Daoy (cell line): ENCODE measurements around the gene IGF2BP3. TPM values are rescaled to one million over a fixed set of nuclear protein-coding genes. Genes with fewer than 3 reads are reported as not detected.
A peak's percentile ranks its signal among the peaks of the same experiment; 100 is the strongest.

Experiments
- DNase-seq: peaks from one replicate; pipeline ENCODE4 v3.0.0-alpha.2; 2015; ENCODE audit warnings: low read depth
- total RNA-seq: library from RNA; depleted of rRNA; stranded (reverse); fragments of >200 nt; shearing (Covaris generic); gene quantifications from 2 replicates; pipeline ENCODE4 v1.2.3, GENCODE V29; 2014

Gene IGF2BP3
- total RNA-seq, 1 experiment from 2014 or later: 277 TPM

DNA sequence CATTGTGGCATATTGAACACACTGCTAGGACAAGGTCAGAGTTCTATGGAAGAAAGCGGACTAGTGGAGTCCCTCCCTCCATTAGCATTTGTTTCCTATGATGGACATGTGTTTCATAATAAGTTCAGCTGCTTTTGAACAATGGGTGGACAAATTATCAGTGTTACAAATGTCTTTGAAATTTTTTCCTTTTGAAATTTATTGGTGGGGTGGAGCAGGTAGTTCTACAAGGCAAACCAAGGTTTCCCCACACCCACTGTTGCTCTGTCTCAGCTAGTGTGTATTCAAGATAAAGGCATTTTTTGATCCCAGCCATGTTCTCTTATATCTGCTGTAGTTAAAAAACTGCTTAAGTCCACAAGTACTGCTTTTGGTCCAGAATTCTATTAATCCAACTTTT is 91.3 kb downstream of the IGF2BP3 start:
- no peak for DNase-seq

DNA sequence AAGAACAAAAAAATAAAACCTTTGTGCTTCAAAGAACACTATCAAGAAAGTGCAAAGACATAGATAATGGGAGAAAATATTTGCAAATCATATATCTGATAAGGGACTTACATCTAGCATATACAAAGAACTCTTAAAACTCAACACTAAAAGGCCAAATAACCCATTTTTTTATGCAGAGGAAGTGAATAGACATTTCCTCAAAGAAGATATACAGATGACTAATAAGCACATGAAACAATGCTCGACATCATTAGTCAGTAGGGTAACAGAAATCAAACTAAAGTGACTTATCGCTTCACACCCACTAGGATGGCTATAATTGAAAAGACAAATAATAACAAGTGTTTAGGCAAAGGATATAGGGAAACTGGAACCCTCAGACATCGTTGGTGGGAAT is 93.2 kb downstream of the IGF2BP3 start:
- DNase-seq: no peak

DNA sequence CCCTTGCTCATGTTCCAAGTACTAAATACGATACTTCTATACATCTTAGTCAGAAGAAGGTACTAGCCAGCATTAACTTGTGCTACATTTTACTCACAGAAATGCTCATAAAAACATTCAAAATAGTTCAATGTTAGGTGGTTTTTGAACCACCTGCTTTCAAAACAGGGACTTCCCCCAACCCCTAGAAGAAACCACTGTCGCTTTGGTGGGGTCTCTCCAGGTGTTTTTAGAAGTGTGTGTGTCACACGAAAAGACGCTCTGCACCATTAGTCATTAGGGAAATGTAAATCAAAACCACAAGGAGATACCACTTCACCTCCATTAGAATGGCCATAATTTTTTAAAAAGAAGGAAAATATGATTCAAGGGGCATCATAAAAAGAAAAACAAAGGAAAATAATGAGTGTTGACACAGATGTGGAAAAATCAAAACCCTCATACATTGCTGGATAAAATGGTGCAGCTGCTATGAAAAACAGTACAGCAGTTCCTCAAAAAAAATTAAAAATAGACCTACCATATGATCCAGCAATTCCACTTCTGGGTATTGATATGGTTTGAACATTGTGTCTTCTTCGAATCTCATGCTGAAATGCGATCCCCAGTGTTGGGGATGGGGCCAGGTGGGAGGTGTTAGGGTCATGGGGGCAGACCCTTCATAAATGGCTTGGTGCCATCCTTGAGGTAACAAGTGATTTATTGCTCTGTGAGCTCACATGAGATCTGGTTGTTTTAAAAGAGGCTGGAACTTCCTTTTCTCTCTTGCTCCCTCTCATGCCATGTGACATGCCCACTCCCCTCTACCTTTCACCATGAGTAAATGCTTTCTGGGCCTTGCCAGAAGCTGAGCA is 96.9 kb downstream of the IGF2BP3 start:
- DNase-seq: peak; percentile 79

DNA sequence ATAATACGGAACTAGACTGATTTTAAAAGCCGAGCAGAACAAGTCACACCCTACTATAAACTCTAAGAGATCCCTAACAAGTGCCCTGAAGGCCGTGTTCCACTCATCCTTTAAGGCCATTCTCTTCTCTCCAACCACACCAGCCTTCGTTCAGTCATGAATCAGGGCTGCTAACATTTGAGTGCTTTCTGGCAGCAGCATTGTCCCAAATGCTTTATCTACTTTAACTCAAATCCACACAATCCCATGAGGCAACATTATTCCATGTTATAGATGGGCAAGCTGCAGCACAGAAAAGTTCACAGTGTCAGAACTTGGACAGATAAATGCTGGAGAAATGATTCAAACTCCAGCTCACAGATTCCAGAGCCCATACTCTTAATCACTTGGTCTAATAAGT is 97.7 kb downstream of the IGF2BP3 start:
- no peak for DNase-seq

DNA sequence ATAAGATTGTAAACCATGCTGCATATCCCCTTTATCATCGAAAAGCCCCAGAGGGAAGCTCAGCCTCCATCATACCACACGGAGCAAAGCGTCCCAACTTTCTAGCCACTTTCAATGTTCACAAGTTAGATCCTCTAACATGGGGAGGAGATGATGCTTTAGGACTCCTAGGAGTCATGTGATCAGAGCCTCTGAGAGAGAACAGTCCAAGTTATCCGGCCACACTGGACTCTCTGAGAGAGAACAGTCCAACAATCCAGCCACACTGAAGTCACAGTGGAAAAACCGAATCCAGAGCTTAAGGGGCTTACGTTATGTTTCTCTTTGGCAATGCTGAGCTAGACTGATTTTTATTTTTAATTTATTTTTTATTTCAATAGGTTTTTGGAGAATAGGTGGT is 98.6 kb downstream of the IGF2BP3 start:
- no peak for DNase-seq

DNA sequence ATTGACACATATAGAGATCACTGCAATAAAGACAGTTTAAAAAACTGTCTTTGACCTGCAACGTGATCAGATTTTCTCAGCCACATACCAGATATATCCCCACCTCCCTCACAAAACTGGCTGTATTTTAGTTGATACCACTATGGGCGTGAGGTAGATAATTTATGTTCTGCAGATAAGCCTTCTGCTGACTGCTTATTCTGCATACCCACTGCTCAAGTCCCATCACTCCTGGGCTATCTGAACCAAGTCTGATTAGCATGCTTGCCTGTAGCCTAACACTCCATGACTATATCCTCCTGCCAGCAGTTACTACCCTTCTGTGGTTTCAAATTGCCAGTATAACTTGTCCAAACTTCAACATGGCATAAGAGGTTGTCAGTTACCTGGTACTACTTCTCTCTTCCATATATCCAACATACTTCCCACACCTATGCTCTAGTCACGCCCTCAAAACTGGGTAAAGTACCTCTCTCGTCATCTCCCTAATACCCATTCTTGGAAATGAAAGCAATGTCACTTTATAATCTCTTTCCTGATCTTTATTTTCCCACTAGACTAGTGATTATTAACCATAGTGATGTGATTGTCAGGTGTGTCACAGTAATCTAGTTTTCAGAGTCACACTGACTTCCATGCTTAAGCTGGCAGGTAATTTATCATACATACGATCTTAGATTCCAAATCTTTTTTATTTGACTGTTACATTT is 100.4 kb downstream of the IGF2BP3 start:
- no peak for DNase-seq

DNA sequence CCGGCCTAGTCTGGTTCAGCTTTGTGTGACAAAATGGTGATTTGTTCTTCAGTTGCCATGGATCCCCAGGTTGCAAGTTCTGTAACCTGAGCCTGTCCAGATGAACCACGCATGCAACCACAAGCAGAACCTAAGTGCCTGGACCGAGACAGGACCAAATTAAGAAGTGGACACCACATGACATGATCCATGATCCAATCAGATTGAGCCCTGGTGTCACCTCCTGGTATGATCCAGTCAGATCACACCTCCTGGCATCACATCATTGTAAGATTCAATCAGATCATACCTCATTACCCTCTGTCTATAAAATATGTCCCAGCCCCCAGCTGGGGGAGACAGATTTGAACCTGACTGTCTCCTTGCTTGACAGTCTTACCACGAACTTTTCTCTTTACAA is 101.2 kb downstream of the IGF2BP3 start:
- DNase-seq: no peak

DNA sequence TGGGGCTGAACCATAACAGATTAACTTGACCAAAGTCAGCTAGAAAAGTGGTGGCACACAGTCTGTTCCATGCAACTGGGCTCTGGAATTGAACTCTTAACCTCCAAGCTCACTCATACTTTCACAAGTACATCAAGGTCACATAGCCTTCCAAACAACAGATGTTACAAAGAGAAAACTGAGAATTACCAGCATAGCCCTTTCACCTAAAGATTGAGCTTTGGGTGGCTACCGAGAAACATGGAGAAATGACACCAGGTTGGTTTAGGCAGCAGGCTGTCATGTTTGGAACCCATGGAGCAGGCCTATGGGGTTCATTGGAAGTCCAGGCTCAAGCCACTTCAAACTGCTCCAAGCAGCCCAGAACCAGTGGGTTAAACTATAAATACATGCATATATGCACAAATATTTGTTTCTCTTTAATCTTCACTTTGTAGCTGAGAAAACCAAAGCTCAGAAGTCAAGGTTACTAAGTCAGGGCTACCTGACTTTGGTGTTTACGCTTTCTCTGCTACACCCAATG is 112.1 kb downstream of the IGF2BP3 start:
- DNase-seq: no peak

DNA sequence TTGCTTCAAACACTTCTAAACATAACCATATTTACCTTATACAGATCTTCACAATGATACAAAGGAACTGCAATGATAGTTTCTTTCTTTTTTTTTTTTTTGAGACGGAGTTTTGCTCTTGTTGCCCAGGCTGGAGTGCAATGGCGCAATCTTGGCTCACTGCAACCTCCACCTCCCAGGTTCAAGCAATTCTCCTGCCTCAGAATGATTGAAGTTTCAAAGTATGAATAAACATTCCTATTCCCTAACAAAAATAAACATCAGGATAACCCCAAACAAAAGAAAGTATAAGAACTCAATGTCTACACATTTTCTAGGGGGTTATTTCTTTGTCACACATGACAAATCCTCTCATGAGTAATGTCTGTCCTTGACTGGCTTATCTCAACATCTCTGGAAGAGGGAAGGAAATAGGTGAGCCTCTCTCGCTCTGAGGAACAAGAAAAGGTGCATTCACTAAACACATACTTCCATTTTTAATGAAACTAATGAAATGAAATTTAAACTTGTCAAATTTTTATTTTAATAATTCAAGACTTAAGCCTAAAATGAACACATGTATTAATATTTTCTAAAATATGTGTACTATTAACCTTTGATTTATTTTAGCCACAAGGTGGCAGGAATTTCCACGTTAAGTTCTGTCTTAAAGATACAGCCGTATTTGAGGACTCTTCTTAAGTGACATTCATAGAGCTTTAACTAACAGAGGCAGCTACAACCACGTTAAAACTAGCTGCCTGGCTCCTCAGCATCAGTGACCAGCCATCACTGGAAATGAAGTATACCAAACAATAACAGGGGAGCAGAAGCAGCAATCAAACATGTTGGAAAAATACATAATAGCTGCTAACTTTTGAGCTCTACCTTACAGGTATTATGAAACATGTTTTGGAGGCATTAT is 112.8 kb downstream of the IGF2BP3 start:
- peak; percentile 85 for DNase-seq

DNA sequence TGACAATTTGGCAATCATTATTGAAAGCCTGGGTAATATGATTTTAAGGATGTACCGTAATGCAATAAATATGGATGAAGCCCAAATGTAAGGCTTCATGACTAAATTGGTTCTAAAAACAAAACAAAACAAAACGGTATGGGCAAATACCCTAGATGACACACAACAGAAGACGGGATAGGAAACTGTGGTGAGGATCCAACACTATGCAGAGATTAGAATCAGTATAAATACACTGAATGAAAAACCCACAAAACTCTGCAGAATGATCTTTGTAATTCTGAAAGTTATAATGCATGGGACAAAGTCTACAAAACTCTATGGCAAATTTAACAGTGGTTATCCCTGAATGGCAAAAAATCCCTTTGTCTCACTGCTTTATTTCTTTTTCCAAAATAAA is 113.6 kb downstream of the IGF2BP3 start:
- peak; percentile 56 for DNase-seq

DNA sequence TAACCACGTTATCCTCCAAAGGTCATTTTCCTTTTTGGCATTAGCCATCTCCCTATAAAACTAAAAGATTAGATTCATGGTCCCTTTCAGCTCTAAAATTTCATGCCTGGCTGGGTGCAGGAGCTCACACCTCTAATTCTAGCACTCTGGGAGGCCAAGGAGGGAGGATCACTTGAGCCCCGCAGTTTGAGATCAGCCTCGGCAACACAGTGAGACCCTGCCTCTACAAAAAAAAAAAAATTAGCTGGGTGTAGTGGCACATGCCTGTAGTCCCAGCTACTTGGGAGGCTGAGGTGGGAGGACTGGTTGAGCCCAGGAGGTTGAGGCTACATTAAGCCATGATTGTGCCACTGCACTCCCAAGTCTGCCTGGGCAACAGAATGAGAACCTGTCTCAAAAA is 114.1 kb downstream of the IGF2BP3 start:
- DNase-seq: no peak

DNA sequence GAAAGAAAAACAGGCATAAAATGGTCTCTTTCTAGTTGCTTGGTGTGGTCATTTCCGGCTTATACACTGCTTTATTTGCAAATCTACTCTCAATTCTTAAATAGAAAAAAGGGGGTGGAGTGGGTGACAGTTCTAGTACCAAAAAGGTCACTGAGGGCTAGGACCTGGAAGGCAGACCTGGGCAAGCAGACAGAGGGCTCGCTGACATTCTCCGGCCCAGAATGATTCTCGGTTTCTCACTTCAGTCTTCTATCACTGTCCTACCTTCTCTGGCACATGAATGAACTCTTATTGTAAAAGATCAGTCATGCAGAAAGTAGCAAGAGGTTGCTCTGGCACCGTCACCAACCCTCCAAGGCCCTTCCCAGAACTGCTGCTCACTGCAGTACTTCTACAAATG is 117.1 kb downstream of the IGF2BP3 start:
- DNase-seq: peak; percentile 71

DNA sequence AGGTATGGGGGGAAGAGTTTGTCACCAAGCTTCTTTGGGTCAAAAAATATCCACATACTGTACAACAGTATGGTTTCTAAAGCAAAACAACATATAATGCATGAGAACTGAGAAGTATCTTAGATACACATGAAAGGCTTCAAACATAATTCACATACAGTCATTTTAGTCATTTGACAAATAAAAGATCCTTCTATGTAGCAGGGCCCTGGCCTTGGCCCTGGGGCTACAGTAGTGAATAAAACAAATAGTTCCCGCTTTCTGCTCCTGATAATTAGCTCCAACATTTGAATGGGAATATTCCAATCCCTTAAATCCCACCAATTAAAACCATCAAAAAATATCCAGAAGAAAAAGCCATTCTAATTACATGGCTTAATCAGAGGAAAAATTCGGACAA is 119.8 kb downstream of the IGF2BP3 start:
- DNase-seq: no peak

DNA sequence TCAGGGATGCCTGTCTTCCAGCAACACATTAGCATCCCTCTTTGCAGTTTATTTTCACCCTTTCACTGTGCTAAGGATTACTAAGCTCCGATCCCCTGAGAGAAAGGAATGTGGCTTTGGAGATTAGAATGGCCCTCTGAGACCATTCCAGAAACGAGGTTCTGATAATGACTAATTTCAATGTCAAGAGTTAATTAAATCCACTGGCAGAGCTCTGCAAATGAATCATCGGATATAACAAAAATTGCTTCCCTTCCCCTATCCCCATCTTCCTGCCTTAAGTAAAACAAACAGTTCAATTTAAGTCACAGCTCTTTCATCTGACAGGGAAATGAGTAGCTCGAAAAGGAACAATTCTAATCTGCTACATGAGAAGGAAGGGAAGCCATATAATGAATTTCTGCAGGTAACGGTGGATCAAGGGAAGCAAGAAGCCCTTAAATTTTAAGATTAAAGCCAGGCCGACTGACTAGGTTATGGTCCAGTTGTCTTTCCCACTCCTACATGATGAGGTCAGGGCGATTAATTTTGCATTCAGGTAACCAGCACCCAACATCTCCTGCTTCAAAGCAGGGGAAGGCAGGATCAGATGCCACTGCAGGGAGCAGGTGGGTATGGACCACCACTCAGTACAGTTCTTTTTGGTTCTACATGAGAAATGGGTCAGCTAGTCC is 120.7 kb downstream of the IGF2BP3 start:
- DNase-seq: peak; percentile 91

DNA sequence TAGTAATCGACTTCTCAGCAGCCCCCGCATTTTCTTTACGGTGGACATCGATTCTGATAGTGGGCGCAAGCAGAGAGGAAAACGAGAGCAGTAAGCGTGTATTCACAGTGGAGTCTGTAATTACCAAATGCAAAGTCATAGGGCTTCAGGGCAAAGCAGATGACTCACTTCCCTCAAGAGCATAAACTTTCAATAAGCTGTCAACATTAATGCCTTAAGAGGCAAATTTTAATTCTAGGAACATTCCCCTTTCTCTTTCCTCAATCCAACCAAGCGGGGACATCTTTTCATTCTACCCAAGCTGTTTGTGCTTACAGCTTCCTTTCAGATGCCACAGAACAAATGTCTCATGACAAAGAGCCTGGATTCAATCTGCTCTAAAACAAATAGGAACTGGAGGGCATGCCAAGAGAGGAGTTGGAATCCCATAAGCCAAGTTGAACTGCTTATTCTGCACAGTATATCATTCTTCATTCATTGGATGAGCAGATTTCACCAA is 122.6 kb downstream of the IGF2BP3 start:
- peak; percentile 93 for DNase-seq

DNA sequence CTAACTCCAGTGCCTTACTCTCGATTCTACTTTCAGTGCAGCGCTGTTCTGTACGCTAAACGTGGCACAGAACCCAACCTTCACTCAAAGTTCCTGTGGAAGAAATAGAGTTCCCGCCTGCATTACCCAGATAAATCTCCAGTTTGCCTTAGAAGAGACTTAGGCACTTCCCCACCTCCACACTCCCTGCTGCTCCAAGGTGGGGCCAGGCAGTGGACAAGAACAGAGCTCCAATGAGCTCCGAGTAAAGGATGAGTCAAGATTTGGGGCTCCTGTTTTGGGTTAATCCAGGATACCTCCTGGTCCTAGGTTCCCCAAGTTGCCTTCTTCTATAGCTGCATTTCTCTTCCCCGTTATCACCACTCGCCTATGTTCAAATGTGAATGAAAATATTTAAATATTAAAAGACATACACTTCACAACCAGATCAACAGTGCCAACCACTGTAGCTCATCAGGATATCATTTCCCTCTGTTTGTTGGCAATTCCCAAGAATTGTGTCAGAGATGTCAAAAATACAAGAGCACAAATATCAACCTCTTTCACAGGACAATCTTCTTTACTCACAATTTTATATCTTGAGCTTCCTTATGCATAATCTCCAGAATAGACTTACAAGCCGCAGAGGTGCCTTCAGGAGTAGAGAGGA is 123.1 kb downstream of the IGF2BP3 start:
- peak; percentile 84 for DNase-seq

DNA sequence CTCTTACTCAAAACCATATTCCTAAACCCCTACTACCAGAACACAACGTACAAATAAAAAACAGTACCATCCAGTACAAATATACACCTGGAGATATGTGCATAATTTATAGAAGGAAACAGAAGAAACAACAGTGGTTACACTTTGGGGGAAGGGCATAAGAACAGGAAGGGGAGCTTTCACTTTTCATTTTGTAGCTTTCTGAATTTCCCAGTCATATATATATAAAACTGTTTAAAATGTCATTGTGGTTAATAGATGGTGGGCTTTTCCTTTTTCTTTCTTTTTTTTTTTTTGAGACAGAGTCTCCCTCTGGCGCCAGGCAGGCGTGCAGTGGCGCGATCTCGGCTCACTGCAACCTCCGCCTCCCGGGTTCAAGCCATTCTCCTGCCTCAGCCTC is 124.0 kb downstream of the IGF2BP3 start:
- DNase-seq: no peak

DNA sequence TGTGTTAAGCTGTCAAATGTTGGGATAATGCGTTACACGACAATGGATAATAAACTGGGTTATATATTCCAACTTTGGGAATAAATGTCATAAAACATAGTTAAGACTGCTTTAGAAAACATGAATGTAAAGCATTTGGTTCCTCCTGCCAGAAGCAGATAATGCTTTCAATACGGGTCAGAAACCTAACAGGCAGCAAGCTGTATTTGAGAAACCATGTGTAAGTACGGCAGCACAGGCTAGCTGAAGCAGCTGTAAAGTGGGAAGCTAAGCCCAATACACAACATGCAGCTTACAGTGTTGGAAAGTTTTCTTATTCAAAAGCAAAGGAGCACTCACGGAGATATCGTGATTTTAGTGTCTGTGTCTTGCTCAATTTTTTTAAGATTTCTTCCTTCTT is 124.7 kb downstream of the IGF2BP3 start:
- DNase-seq: no peak

DNA sequence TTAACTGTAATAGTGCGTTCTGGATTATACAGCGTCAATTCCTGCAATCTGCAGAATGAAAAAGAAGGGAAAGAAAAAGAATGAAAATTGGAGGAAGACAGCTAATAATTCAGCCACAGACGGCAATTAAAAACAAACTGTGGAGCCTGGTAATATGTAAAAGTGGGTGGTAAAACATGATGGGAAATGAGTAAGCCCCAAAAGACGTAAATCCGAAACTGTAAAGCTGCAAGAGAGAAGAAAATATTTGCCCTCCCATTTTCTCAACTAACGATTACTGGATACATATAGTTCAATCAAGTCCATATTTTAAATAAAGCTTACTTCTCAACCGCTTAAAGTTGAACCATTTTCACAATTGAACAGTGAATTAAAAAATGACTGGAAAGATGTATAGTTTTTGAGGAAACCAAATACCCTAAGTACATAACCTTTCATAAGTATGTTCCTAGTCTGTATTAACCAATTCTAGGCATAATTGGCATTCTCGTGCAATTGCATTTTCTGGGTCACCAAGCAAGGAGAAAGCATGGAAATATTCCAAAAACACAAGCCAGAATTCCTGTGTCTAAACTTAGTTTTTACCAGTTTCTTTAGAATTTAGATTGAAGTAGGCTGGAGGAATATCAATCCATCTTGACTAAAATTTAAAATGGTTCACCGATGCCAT is 126.3 kb downstream of the IGF2BP3 start:
- peak; percentile 48 for DNase-seq

DNA sequence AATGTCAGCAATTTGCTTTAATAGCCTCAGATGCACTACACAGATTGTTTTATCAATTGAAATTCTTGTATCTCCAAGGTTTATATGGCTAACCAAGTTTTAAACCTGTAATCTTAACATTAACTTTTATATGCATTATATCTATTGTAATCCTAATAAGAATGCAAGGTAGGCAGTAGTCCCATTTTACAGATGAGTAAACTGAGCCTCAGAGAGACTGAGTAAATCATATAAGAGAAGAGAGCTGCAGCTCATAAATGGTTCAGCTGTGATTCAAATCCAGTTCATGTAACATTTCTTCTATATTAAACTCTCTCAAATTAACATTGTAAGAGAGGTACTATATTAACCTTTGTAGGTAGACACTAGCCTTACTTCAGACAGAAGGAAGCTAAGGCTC is 127.2 kb downstream of the IGF2BP3 start:
- DNase-seq: no peak
